Measurements from ENCODE around the gene NAT8L.

The NAT8L gene

DNA sequence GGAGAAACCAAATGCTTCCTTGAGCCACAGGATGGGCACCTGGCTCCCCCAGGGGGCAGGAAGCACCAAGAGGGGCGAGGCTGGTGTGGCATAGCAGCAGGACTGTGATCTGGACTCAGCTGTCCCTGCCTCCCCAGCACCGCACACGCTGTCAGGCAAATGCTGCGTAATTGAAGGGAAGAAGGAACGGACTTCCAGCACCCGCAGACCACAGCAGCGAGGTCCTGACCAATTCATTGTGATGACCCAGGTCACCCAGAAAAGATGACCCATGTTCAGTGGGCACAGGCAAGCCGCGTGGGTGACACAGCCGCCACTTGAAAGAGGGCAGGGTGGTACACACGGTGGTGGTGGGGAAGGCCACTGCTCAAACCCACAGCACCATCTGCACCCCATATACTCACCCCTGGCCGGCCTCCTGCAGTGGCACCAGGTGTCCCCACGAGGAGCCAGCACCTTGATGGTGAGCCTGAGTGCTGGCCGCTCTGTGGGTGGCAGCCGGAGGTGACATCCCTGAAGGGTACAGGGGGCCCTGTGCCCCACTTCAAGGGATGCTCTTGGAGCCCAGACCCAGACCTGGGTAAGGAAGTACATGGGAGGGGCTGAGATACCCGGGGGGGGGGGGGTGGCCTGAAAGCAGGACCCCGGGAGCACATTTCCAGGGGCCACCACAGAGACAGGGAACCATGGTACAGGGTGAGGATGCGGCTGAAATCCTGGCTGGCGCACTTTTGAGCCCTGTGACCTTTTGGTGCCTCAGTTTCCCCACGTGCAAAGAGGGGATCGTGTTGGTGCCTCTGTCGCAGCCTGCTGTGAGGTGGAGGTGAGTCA, 11.5 kb downstream of the NAT8L start:
- TF ChIP-seq, protein P1, sequence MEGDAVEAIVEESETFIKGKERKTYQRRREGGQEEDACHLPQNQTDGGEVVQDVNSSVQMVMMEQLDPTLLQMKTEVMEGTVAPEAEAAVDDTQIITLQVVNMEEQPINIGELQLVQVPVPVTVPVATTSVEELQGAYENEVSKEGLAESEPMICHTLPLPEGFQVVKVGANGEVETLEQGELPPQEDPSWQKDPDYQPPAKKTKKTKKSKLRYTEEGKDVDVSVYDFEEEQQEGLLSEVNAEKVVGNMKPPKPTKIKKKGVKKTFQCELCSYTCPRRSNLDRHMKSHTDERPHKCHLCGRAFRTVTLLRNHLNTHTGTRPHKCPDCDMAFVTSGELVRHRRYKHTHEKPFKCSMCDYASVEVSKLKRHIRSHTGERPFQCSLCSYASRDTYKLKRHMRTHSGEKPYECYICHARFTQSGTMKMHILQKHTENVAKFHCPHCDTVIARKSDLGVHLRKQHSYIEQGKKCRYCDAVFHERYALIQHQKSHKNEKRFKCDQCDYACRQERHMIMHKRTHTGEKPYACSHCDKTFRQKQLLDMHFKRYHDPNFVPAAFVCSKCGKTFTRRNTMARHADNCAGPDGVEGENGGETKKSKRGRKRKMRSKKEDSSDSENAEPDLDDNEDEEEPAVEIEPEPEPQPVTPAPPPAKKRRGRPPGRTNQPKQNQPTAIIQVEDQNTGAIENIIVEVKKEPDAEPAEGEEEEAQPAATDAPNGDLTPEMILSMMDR (IDR thresholded peaks at IDR 0.05; ENCODE audit: poor library complexity, severe bottlenecking) = no peak
- Histone ChIP-seq H3K4me1 (ENCODE audit: insufficient read depth, poor library complexity, severe bottlenecking) (no peaks in the 10 kb centered on the region), H3K27me3 (ENCODE audit: insufficient read depth, poor library complexity, severe bottlenecking) (no peaks in the 10 kb centered on the region), H3K4me3 (ENCODE audit: severe bottlenecking) (no peak overlapping the region), H3K27ac (ENCODE audit: poor library complexity, severe bottlenecking) (no peak overlapping the region), H3K36me3 (ENCODE audit: low read depth) (no peaks in the 10 kb centered on the region), H3K9me3 (ENCODE audit: severe bottlenecking) (no peaks in the 10 kb centered on the region)
- DNase-seq (ENCODE audit: low spot score) (peak; percentile 41), ATAC-seq (ENCODE audit: low read depth) (no peak)

- H3K27me3 ChIP-seq (ENCODE audit: insufficient read depth, poor library complexity, severe bottlenecking) = no peaks in the 10 kb centered on the region
Observed at GRCh38 chr4:2071252-2071911, 12.3 kb downstream of the NAT8L start.

GRCh38 chr4:2071912-2072867, 13.1 kb downstream of the NAT8L start:
- peak; percentile 51 for DNase-seq (ENCODE audit: low spot score)
- TF ChIP-seq, protein P1 (IDR thresholded peaks at IDR 0.05; ENCODE audit: poor library complexity, severe bottlenecking) = no peak

More at GRCh38 chr4:2071252-2071911, 12.3 kb downstream of the NAT8L start:
- Histone ChIP-seq H3K4me3 (ENCODE audit: severe bottlenecking) (no peak overlapping the region), H3K36me3 (ENCODE audit: low read depth) (no peaks in the 10 kb centered on the region), H3K27ac (ENCODE audit: poor library complexity, severe bottlenecking) (no peak overlapping the region), H3K9me3 (ENCODE audit: severe bottlenecking) (no peaks in the 10 kb centered on the region), H3K4me1 (ENCODE audit: insufficient read depth, poor library complexity, severe bottlenecking) (no peaks in the 10 kb centered on the region)
- DNase-seq (ENCODE audit: low spot score) (peak; percentile 60), ATAC-seq (ENCODE audit: low read depth) (no peak)
- TF ChIP-seq, protein P1 (IDR thresholded peaks at IDR 0.05; ENCODE audit: poor library complexity, severe bottlenecking) = no peak

DNA sequence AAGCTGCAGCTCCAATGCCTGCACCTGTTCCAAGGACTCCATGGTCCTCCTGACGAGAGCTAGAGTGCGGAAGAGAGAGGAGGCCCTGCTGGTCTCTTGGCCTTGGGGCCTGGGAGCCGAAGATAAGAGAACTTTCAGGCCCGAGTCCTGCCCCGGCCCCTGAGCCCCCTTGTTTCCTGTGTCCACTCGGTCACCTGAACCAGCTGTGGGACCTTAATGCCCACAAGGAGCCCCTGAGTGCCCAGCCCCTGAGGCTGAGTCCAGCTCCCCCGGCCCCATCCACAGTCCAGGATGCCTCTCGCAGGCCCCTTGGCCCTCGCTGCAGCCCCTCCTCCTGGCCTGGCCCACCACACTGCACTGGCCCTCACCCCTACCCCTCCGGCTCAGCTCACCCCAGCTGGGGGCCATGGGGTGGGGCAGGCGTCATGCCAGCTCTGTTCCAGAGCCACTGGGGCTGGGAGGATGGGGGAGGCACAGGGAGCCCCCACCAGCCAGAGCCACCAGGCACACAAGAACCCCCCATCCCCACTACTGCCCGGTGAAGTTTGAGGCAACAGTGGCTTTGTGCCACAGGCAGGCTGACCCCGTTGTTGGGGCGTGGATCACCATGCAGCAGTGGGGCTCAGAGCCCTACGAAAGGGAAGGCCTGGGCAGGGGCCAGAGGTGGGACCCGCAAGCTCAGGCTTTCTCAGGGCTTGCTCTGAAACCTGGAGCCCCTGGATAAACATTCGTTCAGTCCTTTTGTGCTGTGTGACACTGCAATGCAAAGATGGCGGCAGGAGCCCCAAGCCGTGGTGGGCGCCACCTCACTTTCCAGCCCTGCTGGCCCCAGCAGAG, 14.1 kb downstream of the NAT8L start:
- no peak for ATAC-seq (ENCODE audit: low read depth)
- no peaks in the 10 kb centered on the region for H3K4me1 ChIP-seq (ENCODE audit: insufficient read depth, poor library complexity, severe bottlenecking)
- no peaks in the 10 kb centered on the region for H3K9me3 ChIP-seq (ENCODE audit: severe bottlenecking)
- TF ChIP-seq, protein P1 (IDR thresholded peaks at IDR 0.05; ENCODE audit: poor library complexity, severe bottlenecking) = no peak
- H3K27ac ChIP-seq (ENCODE audit: poor library complexity, severe bottlenecking) = no peak overlapping the region
- H3K27me3 ChIP-seq (ENCODE audit: insufficient read depth, poor library complexity, severe bottlenecking) = no peaks in the 10 kb centered on the region
- DNase-seq (ENCODE audit: low spot score) = peak; percentile 54
- no peaks in the 10 kb centered on the region for H3K36me3 ChIP-seq (ENCODE audit: low read depth)
- H3K4me3 ChIP-seq (ENCODE audit: severe bottlenecking) = no peak overlapping the region

More at GRCh38 chr4:2071912-2072867, 13.1 kb downstream of the NAT8L start:
- H3K27me3 ChIP-seq (ENCODE audit: insufficient read depth, poor library complexity, severe bottlenecking) = no peaks in the 10 kb centered on the region
- H3K4me3 ChIP-seq (ENCODE audit: severe bottlenecking) = no peak overlapping the region
- H3K36me3 ChIP-seq (ENCODE audit: low read depth) = no peaks in the 10 kb centered on the region
- no peak; the same call in 2 of the 3 replicates for ATAC-seq (ENCODE audit: low read depth)
- no peaks in the 10 kb centered on the region for H3K4me1 ChIP-seq (ENCODE audit: insufficient read depth, poor library complexity, severe bottlenecking)
- no peaks in the 10 kb centered on the region for H3K9me3 ChIP-seq (ENCODE audit: severe bottlenecking)
- H3K27ac ChIP-seq (ENCODE audit: poor library complexity, severe bottlenecking) = no peak overlapping the region
